Astrocyte (in vitro differentiated cells and primary cell): ENCODE data around the gene BOLA1.

Experiments
- EZH2 ChIP-seq: IDR thresholded peaks from 2 replicates; pipeline ENCODE4 v1.6.1; 2012; ENCODE audit warnings: mild to moderate bottlenecking, low read length, inconsistent platforms; ENCODE audit not compliant: insufficient read depth
- TF ChIP-seq, protein P1 (sequence below): IDR thresholded peaks from 2 replicates; pipeline ENCODE4 v1.5.1; 2011; ENCODE audit warnings: low read depth, mild to moderate bottlenecking, inconsistent platforms, low read length, moderate library complexity; ENCODE audit not compliant: insufficient read depth

DNA sequence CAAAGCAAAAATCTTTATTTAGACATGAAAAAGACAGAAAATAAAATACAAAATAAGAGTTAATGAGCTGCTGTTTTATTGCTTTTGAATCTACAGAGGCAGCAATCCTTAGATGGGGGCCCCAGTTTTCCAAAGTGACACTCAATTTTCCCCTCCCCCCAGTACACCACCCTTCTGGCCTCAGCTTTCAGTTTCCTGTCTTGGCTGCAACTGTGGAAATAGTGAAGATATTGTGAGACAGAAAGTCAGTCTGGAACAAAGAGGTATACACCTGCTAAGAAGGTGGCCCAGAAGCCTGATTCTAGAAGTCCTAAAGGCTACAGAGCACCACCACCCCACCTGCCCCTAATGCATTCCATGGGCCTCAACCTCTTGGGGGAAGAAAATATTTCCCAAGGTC, 38.4 kb downstream of the BOLA1 start:
- TF ChIP-seq, protein P1, sequence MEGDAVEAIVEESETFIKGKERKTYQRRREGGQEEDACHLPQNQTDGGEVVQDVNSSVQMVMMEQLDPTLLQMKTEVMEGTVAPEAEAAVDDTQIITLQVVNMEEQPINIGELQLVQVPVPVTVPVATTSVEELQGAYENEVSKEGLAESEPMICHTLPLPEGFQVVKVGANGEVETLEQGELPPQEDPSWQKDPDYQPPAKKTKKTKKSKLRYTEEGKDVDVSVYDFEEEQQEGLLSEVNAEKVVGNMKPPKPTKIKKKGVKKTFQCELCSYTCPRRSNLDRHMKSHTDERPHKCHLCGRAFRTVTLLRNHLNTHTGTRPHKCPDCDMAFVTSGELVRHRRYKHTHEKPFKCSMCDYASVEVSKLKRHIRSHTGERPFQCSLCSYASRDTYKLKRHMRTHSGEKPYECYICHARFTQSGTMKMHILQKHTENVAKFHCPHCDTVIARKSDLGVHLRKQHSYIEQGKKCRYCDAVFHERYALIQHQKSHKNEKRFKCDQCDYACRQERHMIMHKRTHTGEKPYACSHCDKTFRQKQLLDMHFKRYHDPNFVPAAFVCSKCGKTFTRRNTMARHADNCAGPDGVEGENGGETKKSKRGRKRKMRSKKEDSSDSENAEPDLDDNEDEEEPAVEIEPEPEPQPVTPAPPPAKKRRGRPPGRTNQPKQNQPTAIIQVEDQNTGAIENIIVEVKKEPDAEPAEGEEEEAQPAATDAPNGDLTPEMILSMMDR: no peak
- no peak for TF ChIP-seq EZH2
